ENCODE measurements around the gene TMEM33.

The TMEM33 gene

GRCh38 chr4:41933997-41934503, 1.2 kb upstream of the TMEM33 start:
- CTCF ChIA-PET = no interaction called here
- POLR2A ChIA-PET = interaction anchor here (0.5 to 1.6 kb wide), 3 partner anchors 17 to 97 kb away, joined by 3 to 9 read pairs (median 3); partner anchors contain the start of gene SLC30A9
- H3K4me3 ChIP-seq (ENCODE audit: low read depth, low read length) = no peak overlapping the region

GRCh38 chr4:41934514-41934900, 722 bp upstream of the TMEM33 start:
- CTCF ChIA-PET = no interaction called here
- no peak overlapping the region for H3K27ac ChIP-seq (ENCODE audit: extremely low read depth, low read depth, low read length)
- TF ChIP-seq SALL2 (tag by site-specific recombination; IDR thresholded peaks at IDR 0.05; ENCODE audit: borderline replicate concordance) (no peak), ZSCAN23 (tag by site-specific recombination; IDR thresholded peaks at IDR 0.05) (no peak), ZFP3 (tag by site-specific recombination; IDR thresholded peaks at IDR 0.05; ENCODE audit: low read depth) (no peak), ZNF157 (tag by site-specific recombination; IDR thresholded peaks at IDR 0.05) (no peak), PRDM10 (tag by site-specific recombination; IDR thresholded peaks at IDR 0.05) (no peak), ZBTB11 (tag by site-specific recombination; conservative IDR thresholded peaks at IDR 0.05; ENCODE audit: low read depth) (no peak), ZNF639 (tag by site-specific recombination; IDR thresholded peaks at IDR 0.05) (no peak), ZNF596 (tag by site-specific recombination; IDR thresholded peaks at IDR 0.05) (no peak), BCL11A (tag by site-specific recombination; IDR thresholded peaks at IDR 0.05; ENCODE audit: low read depth) (no peak), ZBTB21 (tag by site-specific recombination; IDR thresholded peaks at IDR 0.05) (no peak), ZFP37 (tag by site-specific recombination; IDR thresholded peaks at IDR 0.05) (no peak)
- TF ChIP-seq, protein P1, sequence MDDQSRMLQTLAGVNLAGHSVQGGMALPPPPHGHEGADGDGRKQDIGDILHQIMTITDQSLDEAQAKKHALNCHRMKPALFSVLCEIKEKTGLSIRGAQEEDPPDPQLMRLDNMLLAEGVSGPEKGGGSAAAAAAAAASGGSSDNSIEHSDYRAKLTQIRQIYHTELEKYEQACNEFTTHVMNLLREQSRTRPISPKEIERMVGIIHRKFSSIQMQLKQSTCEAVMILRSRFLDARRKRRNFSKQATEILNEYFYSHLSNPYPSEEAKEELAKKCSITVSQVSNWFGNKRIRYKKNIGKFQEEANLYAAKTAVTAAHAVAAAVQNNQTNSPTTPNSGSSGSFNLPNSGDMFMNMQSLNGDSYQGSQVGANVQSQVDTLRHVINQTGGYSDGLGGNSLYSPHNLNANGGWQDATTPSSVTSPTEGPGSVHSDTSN (CRISPR knock-in tag; IDR thresholded peaks at IDR 0.05) = no peak

More at GRCh38 chr4:41933997-41934503, 1.2 kb upstream of the TMEM33 start:
- H3K9me3 ChIP-seq (ENCODE audit: control insufficient read depth, insufficient read depth, low read depth, low read length) = no peaks in the 10 kb centered on the region
- H3K36me3 ChIP-seq (ENCODE audit: control insufficient read depth in 2 of 2, insufficient read depth in 1 of 2, low read length in 2 of 2) = peaks cover 0 to 8% of the 10 kb centered on the region in 2 experiments; a peak in 1 of 3 replicates
- H3K27ac ChIP-seq (ENCODE audit: extremely low read depth, low read depth, low read length) = no peak overlapping the region
- TF ChIP-seq ZNF560 (tag by site-specific recombination; IDR thresholded peaks at IDR 0.05; ENCODE audit: borderline replicate concordance) (no peak), ZNF404 (tag by site-specific recombination; IDR thresholded peaks at IDR 0.05) (no peak), BCL11A (tag by site-specific recombination; IDR thresholded peaks at IDR 0.05; ENCODE audit: low read depth) (no peak), HOXC10 (CRISPR knock-in tag; IDR thresholded peaks at IDR 0.05) (no peak), ZNF791 (tag by site-specific recombination; IDR thresholded peaks at IDR 0.05) (no peak), ZNF548 (tag by site-specific recombination; IDR thresholded peaks at IDR 0.05) (no peak), ZNF184 (tag by site-specific recombination; IDR thresholded peaks at IDR 0.05) (no peak), IKZF3 (tag by site-specific recombination; IDR thresholded peaks at IDR 0.05) (no peak), GLI2 (tag by site-specific recombination; IDR thresholded peaks at IDR 0.05; ENCODE audit: borderline replicate concordance, low read depth) (no peak), ZNF658 (tag by site-specific recombination; IDR thresholded peaks at IDR 0.05) (no peak), ZNF433 (tag by site-specific recombination; IDR thresholded peaks at IDR 0.05; ENCODE audit: low read depth) (no peak), ZNF140 (tag by site-specific recombination; IDR thresholded peaks at IDR 0.05) (no peak), KLF17 (tag by site-specific recombination; IDR thresholded peaks at IDR 0.05) (no peak), ELK4 (IDR thresholded peaks at IDR 0.05; ENCODE audit: borderline replicate concordance, low read depth, low read length) (no peak), SALL2 (tag by site-specific recombination; IDR thresholded peaks at IDR 0.05; ENCODE audit: borderline replicate concordance) (no peak), ZNF600 (tag by site-specific recombination; IDR thresholded peaks at IDR 0.05) (no peak)
- H3K4me1 ChIP-seq (ENCODE audit: control insufficient read depth, insufficient read depth, low read length) = no peaks in the 10 kb centered on the region

More at GRCh38 chr4:41934514-41934900, 722 bp upstream of the TMEM33 start:
- Histone ChIP-seq H3K4me1 (ENCODE audit: control insufficient read depth, insufficient read depth, low read length) (no peaks in the 10 kb centered on the region), H3K36me3 (ENCODE audit: control insufficient read depth in 2 of 2, insufficient read depth in 1 of 2, low read length in 2 of 2) (peaks cover under 1 to 13% of the 10 kb centered on the region in 2 experiments; a peak in 1 of 3 replicates), H3K4me3 (ENCODE audit: low read depth, low read length) (no peak overlapping the region; the same call in 1 of the 2 replicates), H3K9me3 (ENCODE audit: control insufficient read depth, insufficient read depth, low read depth, low read length) (no peaks in the 10 kb centered on the region)
- POLR2A ChIA-PET = interaction anchor here (0.5 to 1.6 kb wide), 5 partner anchors 11 to 180 kb away, joined by 3 to 9 read pairs (median 4); partner anchors contain the start of gene SLC30A9
